Type B pancreatic cell (in vitro differentiated cells): Measurements from ENCODE around the gene FYB1. TPM values are rescaled to one million over a fixed set of nuclear protein-coding genes. Genes with fewer than 3 reads are reported as not detected.

Source experiments
- DNase-seq: peaks from one replicate; pipeline ENCODE4 v3.0.0; 2021; ENCODE audit warnings: mixed read lengths; ENCODE audit not compliant: unreplicated experiment; ENCODE audit errors: extremely low spot score
- H3K27ac Mint-ChIP-seq: 2 replicates; pipeline ENCODE4 v1.8.0; 2021; ENCODE audit warnings: mild to moderate bottlenecking, mixed read lengths
- H3K27me3 Mint-ChIP-seq: 2 replicates; pipeline ENCODE4 v1.8.0; 2021; ENCODE audit warnings: mixed read lengths
- H3K36me3 Mint-ChIP-seq: 2 replicates; pipeline ENCODE4 v1.8.0; 2021; ENCODE audit warnings: mixed read lengths
- H3K4me1 Mint-ChIP-seq: one replicate; pipeline ENCODE4 v1.8.0; 2021; ENCODE audit warnings: mixed read lengths; ENCODE audit not compliant: unreplicated experiment
- H3K4me3 Mint-ChIP-seq: 2 replicates; pipeline ENCODE4 v1.8.0; 2021; ENCODE audit warnings: mild to moderate bottlenecking, mixed read lengths
- H3K9me3 Mint-ChIP-seq: 2 replicates; pipeline ENCODE4 v1.8.0; 2021; ENCODE audit warnings: mixed read lengths
- total RNA-seq: library from RNA; stranded (reverse); gene quantifications from 2 replicates; pipeline ENCODE4 v1.2.1, GENCODE V29; 2021; ENCODE audit warnings: low replicate concordance
- TF ChIP-seq, protein P1 (sequence below): fragments of 200-600 bp; sonication (generic); conservative IDR thresholded peaks from 2 replicates; pipeline ENCODE4 v1.5.0; 2021; ENCODE audit warnings: antibody characterized with exemption, mild to moderate bottlenecking

The FYB1 gene
- total RNA-seq, 1 donor from 2014 or later, result 0.24 TPM

DNA sequence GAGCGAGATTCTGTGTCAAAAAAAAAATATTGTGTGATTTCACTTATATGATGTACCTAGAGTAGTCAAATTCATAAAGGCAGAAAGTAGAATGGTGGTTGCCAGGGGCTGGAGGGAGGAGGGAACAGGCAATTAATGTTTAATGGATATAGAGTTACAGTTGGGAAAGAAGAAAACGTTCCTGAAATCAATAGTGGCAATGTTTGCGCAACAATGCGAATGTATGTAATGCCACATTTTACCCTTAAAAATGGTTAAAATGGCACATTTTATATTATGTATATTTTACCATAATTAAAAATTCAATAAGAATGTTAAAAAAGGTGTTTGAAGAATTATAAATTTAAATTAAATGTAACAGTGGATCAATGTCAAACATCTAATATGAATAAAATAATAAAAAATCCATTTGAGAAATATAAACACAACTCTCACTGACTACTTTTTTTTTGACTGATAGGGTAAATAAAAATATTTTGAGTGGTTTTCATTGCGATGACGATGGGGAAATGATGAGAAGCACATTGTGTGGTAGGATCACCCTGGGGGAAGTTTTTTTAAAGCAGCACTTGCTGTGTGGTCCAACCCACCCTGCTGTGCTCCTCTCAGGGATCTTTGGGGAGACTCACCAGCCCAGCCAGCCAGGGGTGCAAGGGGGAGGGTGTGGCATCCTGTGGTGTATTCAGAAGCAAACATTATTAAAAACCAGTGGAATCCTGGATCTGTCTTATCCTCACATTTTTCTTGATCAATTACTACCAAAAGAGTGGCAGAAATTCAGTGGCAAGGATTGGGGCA, 4.3 kb downstream of the FYB1 start:
- no peak for DNase-seq
- Mint-ChIP-seq H3K27ac (no peak overlapping the region), H3K4me1 (peaks cover 17% of the 10 kb centered on the region), H3K36me3 (no peaks in the 10 kb centered on the region), H3K27me3 (no peaks in the 10 kb centered on the region), H3K4me3 (no peak overlapping the region), H3K9me3 (no peaks in the 10 kb centered on the region)
- TF ChIP-seq, protein P1, sequence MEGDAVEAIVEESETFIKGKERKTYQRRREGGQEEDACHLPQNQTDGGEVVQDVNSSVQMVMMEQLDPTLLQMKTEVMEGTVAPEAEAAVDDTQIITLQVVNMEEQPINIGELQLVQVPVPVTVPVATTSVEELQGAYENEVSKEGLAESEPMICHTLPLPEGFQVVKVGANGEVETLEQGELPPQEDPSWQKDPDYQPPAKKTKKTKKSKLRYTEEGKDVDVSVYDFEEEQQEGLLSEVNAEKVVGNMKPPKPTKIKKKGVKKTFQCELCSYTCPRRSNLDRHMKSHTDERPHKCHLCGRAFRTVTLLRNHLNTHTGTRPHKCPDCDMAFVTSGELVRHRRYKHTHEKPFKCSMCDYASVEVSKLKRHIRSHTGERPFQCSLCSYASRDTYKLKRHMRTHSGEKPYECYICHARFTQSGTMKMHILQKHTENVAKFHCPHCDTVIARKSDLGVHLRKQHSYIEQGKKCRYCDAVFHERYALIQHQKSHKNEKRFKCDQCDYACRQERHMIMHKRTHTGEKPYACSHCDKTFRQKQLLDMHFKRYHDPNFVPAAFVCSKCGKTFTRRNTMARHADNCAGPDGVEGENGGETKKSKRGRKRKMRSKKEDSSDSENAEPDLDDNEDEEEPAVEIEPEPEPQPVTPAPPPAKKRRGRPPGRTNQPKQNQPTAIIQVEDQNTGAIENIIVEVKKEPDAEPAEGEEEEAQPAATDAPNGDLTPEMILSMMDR, result no peak

DNA sequence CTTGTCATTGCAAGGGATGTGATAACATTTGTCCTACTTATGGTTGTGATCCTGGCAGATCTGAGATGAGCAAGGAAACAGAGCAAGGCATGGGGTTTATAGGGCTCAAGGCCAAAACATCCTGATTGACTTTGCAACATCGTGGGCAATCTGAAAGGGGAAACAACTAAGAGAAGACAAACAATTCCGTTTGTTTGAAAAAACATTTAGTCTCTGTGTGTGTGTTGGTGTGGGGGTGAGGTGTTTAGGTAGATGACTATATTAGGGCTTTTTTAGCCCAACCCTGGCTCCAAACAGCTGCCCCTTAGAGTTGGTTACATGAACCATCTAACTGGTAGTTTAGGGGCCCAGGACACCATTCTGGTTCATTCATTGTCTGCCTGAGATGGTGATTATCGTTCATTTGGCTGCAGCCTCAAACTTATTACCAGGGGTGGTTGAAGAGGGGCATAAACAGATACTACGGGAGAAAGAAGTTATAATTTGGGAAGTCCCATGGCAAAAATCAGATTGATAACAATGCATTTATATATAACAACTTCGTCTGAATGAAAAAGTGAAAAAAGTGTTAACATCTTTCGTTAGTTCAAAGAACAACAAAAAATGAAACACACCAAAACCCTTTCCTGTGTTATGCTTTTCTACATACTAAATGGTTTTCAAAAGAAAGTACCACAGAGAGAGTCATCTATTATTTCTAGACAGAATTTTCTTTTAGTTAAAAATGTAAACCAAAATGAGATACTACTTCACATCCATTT, 5.7 kb downstream of the FYB1 start:
- Mint-ChIP-seq H3K27me3 (no peaks in the 10 kb centered on the region), H3K9me3 (no peaks in the 10 kb centered on the region), H3K4me3 (no peak overlapping the region), H3K36me3 (no peaks in the 10 kb centered on the region), H3K4me1 (peaks cover 5% of the 10 kb centered on the region), H3K27ac (no peak overlapping the region)
- no peak for DNase-seq
- TF ChIP-seq, protein P1, result no peak

DNA sequence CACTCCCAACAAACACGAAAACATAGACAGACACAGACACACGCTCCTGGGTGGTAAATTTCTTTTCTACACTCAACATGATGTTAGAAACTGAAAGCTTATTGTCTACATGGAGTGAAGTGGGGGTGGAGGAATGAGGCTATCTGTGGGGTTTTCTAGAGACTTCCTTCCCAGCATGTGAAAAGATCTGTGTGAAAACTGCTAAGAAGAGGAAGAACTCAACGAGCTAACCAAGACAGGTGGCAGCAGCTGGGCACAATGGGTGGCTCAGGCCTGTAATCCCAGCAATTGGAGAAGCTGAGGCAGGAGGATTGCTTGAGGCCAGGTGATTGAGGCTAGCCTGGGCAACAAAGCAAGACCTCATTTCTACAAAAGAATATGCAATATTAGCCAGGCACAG, 7.6 kb downstream of the FYB1 start:
- Mint-ChIP-seq H3K4me3 (no peak overlapping the region), H3K9me3 (no peaks in the 10 kb centered on the region), H3K36me3 (no peaks in the 10 kb centered on the region), H3K27me3 (peaks cover 1% of the 10 kb centered on the region), H3K27ac (no peak overlapping the region), H3K4me1 (no peaks in the 10 kb centered on the region)
- TF ChIP-seq, protein P1, result no peak
- no peak for DNase-seq

DNA sequence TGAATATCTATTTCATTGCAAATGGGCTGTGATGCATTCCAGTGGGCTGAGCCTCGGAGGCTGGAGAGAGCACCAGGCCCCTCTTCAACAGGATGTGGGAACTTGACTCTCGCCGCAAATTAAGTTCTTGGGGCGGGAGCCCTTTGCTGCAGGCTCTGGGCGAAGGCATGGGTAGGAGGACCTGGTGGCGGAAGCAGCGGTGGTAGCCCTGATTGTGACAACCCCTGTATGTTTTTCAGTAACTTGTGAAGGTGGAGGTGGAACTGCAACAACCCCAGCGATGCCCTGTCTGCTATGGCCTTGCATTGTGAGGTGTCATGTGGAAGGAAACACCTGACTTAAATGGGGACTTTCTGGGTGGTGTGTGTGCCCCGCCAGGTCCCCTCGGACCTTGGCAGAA, 9.4 kb downstream of the FYB1 start:
- no peak for DNase-seq
- TF ChIP-seq, protein P1, result no peak
- Mint-ChIP-seq H3K27me3 (peaks cover 4% of the 10 kb centered on the region), H3K4me3 (no peak overlapping the region), H3K36me3 (no peaks in the 10 kb centered on the region), H3K4me1 (no peaks in the 10 kb centered on the region), H3K9me3 (no peaks in the 10 kb centered on the region), H3K27ac (no peak overlapping the region)

DNA sequence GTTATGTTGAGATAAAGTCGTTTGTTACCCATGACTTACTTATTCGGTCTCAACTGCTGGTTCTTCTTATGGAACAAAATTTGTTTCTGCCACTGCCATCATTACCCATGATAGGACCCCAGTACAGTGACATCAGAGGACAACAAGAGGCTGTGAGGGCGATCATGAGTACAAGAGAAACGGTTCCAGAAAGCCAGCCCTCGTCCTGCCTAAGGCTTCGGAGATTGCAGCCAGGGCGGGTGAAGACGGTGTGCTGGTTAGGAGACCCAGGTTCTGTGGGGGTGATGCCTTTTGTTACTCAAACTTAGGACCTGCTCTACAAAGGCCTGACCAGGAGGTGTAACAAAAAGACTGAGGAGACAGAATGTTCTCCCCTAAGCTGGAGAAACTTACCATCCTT, 10.9 kb downstream of the FYB1 start:
- no peak for DNase-seq
- H3K27me3 Mint-ChIP-seq, result peaks cover 4% of the 10 kb centered on the region
- H3K4me3 Mint-ChIP-seq, result no peak overlapping the region
- no peaks in the 10 kb centered on the region for H3K9me3 Mint-ChIP-seq
- TF ChIP-seq, protein P1, result no peak
- no peaks in the 10 kb centered on the region for H3K36me3 Mint-ChIP-seq
- H3K27ac Mint-ChIP-seq, result no peak overlapping the region
- no peaks in the 10 kb centered on the region for H3K4me1 Mint-ChIP-seq
